Activated naive CD8-positive, alpha-beta T cell (primary cell): ENCODE results near the gene SLC9A9.
A peak's percentile ranks its signal among the peaks of the same experiment; 100 is the strongest.

Source experiments
- H3K27ac Mint-ChIP-seq: one replicate; pipeline ENCODE4 v1.8.0; 2021; ENCODE audit warnings: mixed read lengths
- H3K27me3 Mint-ChIP-seq: one replicate; pipeline ENCODE4 v1.8.0; 2021; ENCODE audit warnings: mixed read lengths
- H3K36me3 Mint-ChIP-seq: one replicate; pipeline ENCODE4 v1.8.0; 2021; ENCODE audit warnings: mixed read lengths
- H3K4me1 Mint-ChIP-seq: one replicate; pipeline ENCODE4 v1.8.0; 2021; ENCODE audit warnings: low read depth, mixed read lengths
- H3K4me3 Mint-ChIP-seq: one replicate; pipeline ENCODE4 v1.8.0; 2021; ENCODE audit warnings: mild to moderate bottlenecking, mixed read lengths
- H3K9me3 Mint-ChIP-seq: one replicate; pipeline ENCODE4 v1.8.0; 2021; ENCODE audit warnings: low read depth, mixed read lengths

SLC9A9 gene

DNA sequence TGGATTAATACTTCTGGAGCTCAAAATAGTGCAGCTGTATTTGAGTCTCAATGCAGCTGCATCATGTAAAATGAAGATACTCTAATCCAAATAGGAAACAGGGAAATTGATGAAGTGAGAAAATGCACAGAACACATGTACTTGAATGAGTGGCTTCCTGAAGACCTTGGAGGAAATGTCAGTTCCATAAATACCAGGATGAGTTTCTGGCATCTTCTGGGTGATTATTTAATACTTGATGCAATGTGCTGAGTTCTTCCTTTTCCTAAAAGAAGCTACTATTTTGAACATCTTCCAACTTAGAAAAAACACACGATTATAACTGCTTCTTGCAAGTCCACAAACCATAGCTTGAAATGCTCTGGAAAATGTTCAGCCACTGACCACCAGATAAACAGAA, 162.8 kb downstream of the SLC9A9 start:
- H3K27me3 Mint-ChIP-seq = no peaks in the 10 kb centered on the region
- no peaks in the 10 kb centered on the region for H3K9me3 Mint-ChIP-seq
- H3K4me3 Mint-ChIP-seq = no peak overlapping the region
- no peaks in the 10 kb centered on the region for H3K4me1 Mint-ChIP-seq
- H3K27ac Mint-ChIP-seq = no peak overlapping the region
- peaks cover 2% of the 10 kb centered on the region for H3K36me3 Mint-ChIP-seq

DNA sequence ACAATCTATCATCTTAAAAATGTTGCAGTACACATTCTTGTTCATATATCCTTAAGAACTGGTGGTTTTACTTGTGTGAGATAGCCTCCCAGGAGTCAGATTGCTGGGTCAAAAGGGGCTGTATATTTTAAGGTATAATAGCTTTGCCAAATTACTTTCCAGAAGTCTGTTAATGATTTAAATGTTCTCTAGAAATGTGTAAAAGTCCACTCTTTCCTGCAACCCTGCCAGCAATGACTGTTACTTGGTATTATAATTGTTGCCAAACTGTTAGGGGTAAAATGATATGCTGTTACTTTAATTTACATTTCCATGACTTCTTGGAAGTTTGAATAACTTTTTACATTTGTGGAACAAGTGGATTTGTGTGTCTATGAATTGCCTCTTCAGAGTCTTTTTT, 170.8 kb downstream of the SLC9A9 start:
- no peaks in the 10 kb centered on the region for H3K9me3 Mint-ChIP-seq
- H3K36me3 Mint-ChIP-seq = no peaks in the 10 kb centered on the region
- no peak overlapping the region for H3K27ac Mint-ChIP-seq
- no peaks in the 10 kb centered on the region for H3K27me3 Mint-ChIP-seq
- no peak overlapping the region for H3K4me3 Mint-ChIP-seq
- peaks cover 11% of the 10 kb centered on the region for H3K4me1 Mint-ChIP-seq

DNA sequence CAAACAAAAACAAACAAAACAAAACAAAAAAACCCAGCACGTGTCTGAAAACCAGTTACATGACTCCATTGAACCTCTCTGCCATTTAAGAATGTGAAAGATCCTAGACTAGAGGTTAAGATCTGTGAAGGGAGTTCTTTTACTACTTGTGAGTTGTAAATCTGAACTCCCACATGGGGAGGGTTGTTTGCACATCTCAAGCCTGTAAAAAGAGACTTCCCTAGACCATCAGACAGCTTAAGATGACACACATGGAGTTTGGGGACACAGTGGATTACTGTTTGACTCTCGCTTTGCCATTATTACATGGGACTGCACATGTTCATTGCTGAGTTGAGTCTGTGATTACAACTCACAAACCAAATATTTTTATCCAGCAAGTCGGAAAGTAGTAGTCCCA, 171.5 kb downstream of the SLC9A9 start:
- Mint-ChIP-seq H3K4me1 (peaks cover 11% of the 10 kb centered on the region), H3K4me3 (no peak overlapping the region)

DNA sequence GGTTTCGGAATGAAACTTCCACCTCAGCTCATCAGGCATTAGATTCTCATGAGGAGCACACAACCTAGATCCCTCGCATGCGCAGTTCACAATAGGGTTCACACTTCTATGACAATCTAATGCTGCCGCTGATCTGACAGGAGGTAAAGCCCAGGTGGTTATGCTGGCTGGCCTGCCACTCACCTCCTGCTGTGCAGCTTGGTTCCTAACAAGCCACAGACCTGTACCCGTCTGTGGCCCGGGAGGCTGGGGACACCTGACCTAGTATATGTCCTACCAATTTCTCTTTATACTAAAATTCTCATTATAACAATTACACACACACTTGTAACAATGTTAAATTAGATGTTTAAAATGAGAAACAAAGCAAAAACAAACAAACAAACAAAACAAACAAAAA, 172.2 kb downstream of the SLC9A9 start:
- Mint-ChIP-seq H3K27me3 (no peaks in the 10 kb centered on the region), H3K4me3 (no peak overlapping the region), H3K9me3 (no peaks in the 10 kb centered on the region), H3K4me1 (peaks cover 11% of the 10 kb centered on the region), H3K27ac (no peak overlapping the region), H3K36me3 (no peaks in the 10 kb centered on the region)

More for the DNA sequence above, 171.5 kb downstream of the SLC9A9 start:
- Mint-ChIP-seq H3K36me3 (no peaks in the 10 kb centered on the region), H3K27ac (no peak overlapping the region), H3K9me3 (no peaks in the 10 kb centered on the region), H3K27me3 (no peaks in the 10 kb centered on the region)

DNA sequence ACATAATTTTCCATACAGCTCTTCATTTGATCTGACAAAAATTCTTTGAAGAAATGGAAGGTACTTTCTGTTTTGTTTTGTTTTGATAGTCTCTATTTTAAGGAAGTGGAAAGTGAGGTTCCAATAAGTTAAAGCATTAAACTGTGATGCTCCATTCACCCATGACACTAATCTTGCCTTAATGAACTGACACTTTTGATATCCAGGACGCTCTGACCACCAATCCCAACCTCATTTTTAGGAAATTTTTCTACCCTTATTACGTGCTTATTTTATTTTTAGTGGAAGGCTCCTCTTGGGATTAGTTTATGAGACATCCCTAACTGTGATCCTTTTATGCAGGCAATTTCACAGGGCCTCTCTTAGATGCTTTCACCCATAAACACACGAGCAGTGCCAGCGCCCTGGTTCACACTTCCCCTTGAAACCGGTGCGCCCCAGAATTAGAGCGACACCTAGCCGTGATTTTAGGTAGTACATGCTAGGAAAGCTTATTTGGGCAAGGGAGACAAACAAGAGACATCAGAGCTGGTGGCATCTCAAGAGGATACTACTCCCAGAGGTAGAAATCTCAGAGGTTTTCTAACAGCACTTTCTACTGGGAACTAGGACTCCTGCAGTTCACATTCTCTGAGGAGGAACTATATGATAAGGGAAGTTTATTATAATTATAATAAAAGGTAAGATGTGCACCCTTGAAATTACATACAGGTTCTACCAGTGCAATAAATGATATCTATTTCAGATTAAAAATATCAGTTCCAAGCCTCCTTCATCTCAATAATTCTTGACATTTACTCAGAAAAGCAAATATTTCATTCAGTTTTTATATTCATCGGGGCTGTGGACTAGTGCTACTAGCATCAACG, 173.9 kb downstream of the SLC9A9 start:
- Mint-ChIP-seq H3K36me3 (no peaks in the 10 kb centered on the region), H3K9me3 (no peaks in the 10 kb centered on the region), H3K27me3 (no peaks in the 10 kb centered on the region), H3K4me3 (peak overlapping the region; percentile 30), H3K4me1 (peaks cover 11% of the 10 kb centered on the region), H3K27ac (peak overlapping the region; percentile 29)

DNA sequence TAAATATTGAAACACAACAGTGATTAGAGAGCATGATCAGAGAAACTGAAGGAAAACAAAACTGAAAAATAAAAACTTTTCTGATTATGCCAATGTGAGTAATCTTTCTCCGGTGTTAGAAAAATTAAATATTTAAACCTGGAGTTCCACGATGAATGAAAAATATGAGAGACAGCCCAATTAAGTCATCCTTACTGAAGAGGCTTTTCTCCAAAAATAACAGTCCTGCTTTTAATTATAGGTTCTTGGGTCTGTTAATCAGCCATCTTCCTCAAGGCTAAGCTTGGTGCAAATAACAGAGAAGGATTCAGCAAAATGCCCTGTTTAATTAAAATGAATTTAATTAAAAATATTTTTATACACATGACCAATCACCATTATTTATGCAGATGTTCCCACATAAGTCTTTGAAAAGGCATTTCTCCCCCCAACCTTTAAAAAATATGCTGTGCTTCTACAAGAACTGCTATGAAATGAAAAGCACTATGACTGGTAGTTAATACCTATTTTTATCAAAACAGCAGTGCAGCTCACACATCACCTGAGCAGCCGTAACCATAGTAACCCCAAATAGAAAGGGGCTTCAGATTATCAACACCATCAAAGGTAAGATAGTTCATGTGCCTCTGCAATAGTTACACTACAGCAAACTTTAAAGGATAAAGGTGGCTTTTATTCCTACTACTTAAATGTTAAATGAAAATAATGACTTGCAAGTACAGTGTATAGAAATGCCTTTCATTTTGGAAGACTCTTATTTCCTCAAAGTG, 175.7 kb downstream of the SLC9A9 start:
- Mint-ChIP-seq H3K4me1 (peaks cover 11% of the 10 kb centered on the region), H3K9me3 (no peaks in the 10 kb centered on the region), H3K36me3 (peaks cover 4% of the 10 kb centered on the region), H3K4me3 (no peak overlapping the region), H3K27ac (no peak overlapping the region), H3K27me3 (no peaks in the 10 kb centered on the region)

DNA sequence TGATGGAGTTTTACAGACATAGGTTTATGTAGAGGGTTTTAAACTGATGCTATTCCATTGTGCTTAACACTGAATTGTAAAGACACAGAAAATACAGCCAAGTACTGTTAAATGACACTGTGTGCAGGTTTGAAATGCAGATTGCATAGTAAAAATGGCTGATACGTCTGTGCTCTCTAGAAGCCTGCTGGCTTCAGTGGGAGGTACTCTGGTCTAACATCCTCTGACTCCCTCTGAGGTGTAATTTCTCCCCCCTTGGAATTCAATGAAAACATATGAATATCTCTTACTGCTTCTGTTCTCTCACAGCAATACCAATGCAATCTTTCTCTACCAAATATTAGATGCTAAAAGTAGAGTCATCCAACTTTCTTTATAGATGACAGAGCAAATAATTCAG, 176.6 kb downstream of the SLC9A9 start:
- Mint-ChIP-seq H3K4me1 (peaks cover 11% of the 10 kb centered on the region), H3K27ac (no peak overlapping the region), H3K9me3 (no peaks in the 10 kb centered on the region), H3K36me3 (peaks cover 4% of the 10 kb centered on the region), H3K27me3 (no peaks in the 10 kb centered on the region), H3K4me3 (no peak overlapping the region)

DNA sequence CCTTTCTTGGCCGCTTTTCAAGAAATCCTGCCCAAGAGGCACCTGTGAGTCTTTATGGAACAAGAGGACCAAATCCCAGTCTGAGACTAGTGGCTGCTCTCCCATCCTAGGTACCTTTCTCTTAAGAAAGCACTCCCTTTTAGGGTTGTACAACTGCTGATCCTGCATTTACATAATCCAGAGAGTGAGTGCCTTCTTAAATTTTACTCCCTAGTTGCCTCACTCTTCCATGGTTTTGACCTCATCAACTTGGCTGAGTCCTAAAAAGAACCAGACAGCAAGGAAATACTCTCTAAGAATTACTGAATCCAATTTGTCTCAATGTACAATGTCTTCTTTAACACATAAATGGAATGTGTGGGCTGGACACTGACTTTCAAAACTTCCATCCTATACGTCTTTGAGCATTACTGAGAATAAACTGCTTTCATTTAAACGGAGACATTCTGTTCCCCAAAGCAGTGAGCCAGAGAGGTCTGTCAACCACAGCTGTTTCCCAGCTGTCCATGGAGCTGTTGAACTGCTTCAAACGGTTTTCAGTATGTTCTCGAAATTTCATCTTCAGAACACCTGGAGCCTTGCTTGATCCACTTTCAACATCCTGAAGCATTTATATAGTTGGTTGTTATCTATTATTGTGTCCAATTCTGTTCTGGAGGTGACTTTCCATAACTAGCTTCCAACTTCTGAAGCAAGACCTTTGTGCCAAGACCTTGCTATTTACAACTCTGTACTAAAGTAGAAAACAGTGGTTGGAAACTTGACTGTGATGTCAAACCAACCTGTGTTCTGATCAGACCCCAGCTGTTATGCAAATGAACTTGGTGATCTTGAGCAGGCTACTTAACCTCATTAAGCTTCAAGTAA, 179.1 kb downstream of the SLC9A9 start:
- Mint-ChIP-seq H3K9me3 (no peaks in the 10 kb centered on the region), H3K27me3 (no peaks in the 10 kb centered on the region), H3K4me1 (peaks cover 8% of the 10 kb centered on the region), H3K36me3 (peaks cover 7% of the 10 kb centered on the region), H3K4me3 (no peak overlapping the region), H3K27ac (no peak overlapping the region)

DNA sequence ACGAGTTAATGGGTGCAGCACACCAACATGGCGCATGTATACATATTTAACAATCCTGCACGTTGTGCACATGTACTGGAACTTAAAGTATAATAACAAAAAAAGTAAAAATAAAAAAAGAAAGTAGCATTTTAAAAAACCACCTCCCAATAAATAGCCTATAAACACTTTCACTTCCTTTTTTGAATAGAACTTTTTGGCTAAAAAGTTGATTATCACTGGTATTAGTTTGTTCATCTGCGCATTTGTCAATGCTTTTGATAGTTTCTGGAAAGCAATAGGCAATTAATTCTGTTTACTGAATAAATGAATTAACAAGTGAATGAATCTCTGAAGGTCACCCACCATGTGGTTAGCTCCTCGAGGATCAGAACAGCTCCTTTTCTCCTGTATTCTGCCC, 179.9 kb downstream of the SLC9A9 start:
- Mint-ChIP-seq H3K27ac (no peak overlapping the region), H3K27me3 (no peaks in the 10 kb centered on the region), H3K9me3 (no peaks in the 10 kb centered on the region), H3K4me3 (no peak overlapping the region), H3K4me1 (peaks cover 3% of the 10 kb centered on the region), H3K36me3 (peaks cover 9% of the 10 kb centered on the region)

DNA sequence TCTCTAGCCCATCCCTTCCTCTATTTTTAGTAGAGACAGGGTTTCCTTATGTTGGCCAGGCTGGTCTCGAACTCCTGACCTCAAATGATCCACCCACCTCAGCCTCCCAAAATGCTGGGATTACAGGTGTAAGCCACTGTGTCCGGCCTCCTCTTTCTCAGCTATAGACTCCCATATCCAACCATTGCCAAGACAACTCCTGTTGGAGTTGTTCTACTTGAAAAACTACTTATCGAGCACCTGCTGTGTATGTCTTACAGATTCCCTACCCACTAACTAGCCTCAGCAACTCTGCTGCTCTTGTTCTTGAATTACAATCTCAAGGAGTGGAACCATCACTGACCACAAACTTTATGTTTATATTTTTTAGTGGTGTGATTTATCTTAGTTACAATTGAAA, 186.6 kb downstream of the SLC9A9 start:
- Mint-ChIP-seq H3K4me1 (no peaks in the 10 kb centered on the region), H3K27me3 (no peaks in the 10 kb centered on the region), H3K36me3 (peaks cover 8% of the 10 kb centered on the region), H3K9me3 (no peaks in the 10 kb centered on the region), H3K4me3 (no peak overlapping the region), H3K27ac (no peak overlapping the region)

DNA sequence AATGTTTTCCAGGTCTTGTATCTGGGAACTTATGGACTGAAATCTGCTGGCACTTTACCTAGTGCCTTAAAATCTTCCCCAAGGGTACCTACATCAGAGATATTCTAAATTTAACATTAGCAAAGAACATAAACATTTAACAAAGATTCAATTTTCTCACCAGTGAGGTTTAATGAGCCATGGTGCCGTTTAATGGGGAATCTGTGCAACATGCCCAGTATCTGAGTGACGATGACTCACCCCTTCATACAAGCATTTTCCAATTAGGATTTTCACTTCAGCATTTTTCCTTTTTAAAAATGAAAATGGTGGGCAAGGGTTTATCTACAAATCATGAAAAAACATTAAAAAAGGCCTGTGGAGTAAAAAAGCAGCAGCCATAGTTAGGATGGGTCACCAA, 189.4 kb downstream of the SLC9A9 start:
- Mint-ChIP-seq H3K9me3 (no peaks in the 10 kb centered on the region), H3K4me1 (no peaks in the 10 kb centered on the region), H3K4me3 (no peak overlapping the region), H3K27ac (no peak overlapping the region), H3K36me3 (peaks cover 5% of the 10 kb centered on the region), H3K27me3 (no peaks in the 10 kb centered on the region)

DNA sequence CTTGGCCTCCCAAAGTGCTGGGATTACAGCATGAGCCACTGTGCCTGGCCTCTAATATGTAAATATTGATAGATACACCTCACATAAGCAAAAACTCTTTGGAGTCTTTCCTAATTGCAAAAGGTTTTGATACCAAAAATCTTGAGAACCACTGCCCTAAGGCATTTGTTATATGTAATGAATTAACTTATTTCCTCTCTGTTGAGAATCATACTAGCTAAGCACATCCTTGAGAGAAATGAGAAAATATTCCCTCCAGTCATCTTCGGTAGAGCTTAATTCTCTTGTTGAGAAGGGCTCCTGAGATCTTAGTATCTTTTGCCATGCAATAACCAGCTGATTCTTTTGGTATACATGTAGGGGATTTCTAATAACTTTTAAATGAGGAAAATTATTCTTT, 190.2 kb downstream of the SLC9A9 start:
- H3K9me3 Mint-ChIP-seq = no peaks in the 10 kb centered on the region
- no peaks in the 10 kb centered on the region for H3K27me3 Mint-ChIP-seq
- H3K36me3 Mint-ChIP-seq = peaks cover 3% of the 10 kb centered on the region
- no peaks in the 10 kb centered on the region for H3K4me1 Mint-ChIP-seq
- no peak overlapping the region for H3K27ac Mint-ChIP-seq
- no peak overlapping the region for H3K4me3 Mint-ChIP-seq

DNA sequence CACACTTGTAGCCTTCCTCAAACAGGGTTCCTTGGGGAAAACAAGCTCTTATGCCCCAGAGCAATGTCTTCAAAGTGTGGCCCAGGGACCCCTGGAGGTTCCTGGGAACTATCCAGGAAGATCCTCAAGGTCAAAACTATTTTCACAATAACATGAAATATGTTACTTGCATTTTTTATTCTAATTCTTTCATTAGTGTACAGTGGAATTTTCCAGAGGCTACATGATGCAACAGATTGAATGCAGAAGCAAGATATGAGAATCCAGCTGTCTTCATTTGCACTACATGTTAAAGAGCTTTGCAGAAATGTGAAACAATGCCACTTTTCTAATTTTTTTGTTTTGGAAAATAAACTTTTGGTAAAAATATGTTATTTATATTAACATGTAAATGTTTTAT, 190.9 kb downstream of the SLC9A9 start:
- Mint-ChIP-seq H3K9me3 (no peaks in the 10 kb centered on the region), H3K27ac (no peak overlapping the region), H3K4me1 (no peaks in the 10 kb centered on the region), H3K36me3 (peaks cover 3% of the 10 kb centered on the region), H3K4me3 (no peak overlapping the region), H3K27me3 (no peaks in the 10 kb centered on the region)

DNA sequence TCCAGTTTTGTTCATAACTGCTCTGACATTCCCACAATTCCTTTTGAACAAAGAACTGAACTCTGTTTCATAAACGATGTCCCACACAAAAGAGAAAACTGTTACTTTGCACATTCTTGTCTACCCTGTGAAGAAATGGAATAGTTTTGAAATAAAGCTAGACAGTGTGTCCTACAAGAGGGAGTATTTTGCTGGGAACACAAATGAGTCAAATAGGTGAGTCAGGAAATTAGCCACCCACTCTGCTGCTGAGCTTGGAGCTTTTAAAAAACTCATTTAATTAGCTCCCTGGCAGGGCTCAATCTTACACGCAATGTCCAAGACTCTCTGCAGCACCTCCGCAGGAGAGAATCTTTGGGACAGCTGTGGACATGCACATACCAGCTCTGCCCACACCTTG, 193.4 kb downstream of the SLC9A9 start:
- Mint-ChIP-seq H3K27me3 (no peaks in the 10 kb centered on the region), H3K27ac (no peak overlapping the region), H3K4me3 (no peak overlapping the region)

DNA sequence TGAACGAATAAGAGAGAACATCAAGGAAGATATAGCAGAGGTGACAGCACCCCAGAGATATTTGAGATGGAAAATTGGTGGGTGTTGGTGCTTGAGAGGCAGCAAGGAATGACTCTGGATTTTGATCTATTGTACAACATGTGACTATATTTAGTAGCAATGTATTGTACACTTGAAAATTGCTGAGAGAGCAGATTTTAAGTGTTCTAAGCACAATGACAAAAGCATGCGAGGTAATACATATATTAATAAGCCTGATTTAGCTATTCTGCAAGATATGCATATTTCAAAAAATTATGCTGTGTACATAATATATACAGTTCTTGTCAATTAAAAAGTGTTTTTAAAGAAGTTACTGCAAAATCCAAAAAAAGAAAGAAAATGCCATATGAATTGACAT, 194.3 kb downstream of the SLC9A9 start:
- Mint-ChIP-seq H3K4me3 (no peak overlapping the region), H3K27ac (no peak overlapping the region), H3K4me1 (no peaks in the 10 kb centered on the region), H3K9me3 (no peaks in the 10 kb centered on the region), H3K36me3 (peaks cover 18% of the 10 kb centered on the region), H3K27me3 (no peaks in the 10 kb centered on the region)

More for the DNA sequence above, 193.4 kb downstream of the SLC9A9 start:
- H3K36me3 Mint-ChIP-seq = peaks cover 16% of the 10 kb centered on the region
- H3K9me3 Mint-ChIP-seq = no peaks in the 10 kb centered on the region
- no peaks in the 10 kb centered on the region for H3K4me1 Mint-ChIP-seq
